ENCODE data around the gene POLR2H.

POLR2H gene

GRCh38 chr3:184325715-184326369 is 35.7 kb upstream of the POLR2H start:
- Histone ChIP-seq H3K4me1 (ENCODE audit: control insufficient read depth, low read length) (no peaks in the 10 kb centered on the region), H3K27me3 (ENCODE audit: control insufficient read depth, low read length) (no peaks in the 10 kb centered on the region), H3K36me3 (ENCODE audit: control insufficient read depth, low read length) (peaks cover 98% of the 10 kb centered on the region), H3K9me3 (ENCODE audit: control insufficient read depth, insufficient read depth, low read length) (no peaks in the 10 kb centered on the region), H3K4me2 (ENCODE audit: low read length) (no peak overlapping the region), H3F3A (ENCODE audit: control insufficient read depth, insufficient read depth) (peaks cover 13% of the 10 kb centered on the region; the same call in 1 of the 2 replicates), H4K20me1 (ENCODE audit: control insufficient read depth, insufficient read depth, low read depth, low read length) (peaks cover 9% of the 10 kb centered on the region), H3K27ac (ENCODE audit: low read depth, low read length) (no peak overlapping the region), H3K4me3 (ENCODE audit: low read length) (no peak overlapping the region), H3K79me2 (ENCODE audit: control insufficient read depth, low read length) (peaks cover 36% of the 10 kb centered on the region), H3K9me2 (replicated peaks; ENCODE audit: control insufficient read depth, low read length) (no peaks in the 10 kb centered on the region)
- TF ChIP-seq EZH2phosphoT487 (IDR thresholded peaks at IDR 0.05; ENCODE audit: borderline replicate concordance, low read length) (no peak), CTCF (IDR thresholded peaks at IDR 0.05; ENCODE audit: low read depth, low read length, poor library complexity, severe bottlenecking) (no peak)

GRCh38 chr3:184327171-184327570 is 34.3 kb upstream of the POLR2H start:
- H3F3A ChIP-seq (ENCODE audit: control insufficient read depth, insufficient read depth): peaks cover 26% of the 10 kb centered on the region
- no peaks in the 10 kb centered on the region for H3K27me3 ChIP-seq (ENCODE audit: control insufficient read depth, low read length)
- H3K9me3 ChIP-seq (ENCODE audit: control insufficient read depth, insufficient read depth, low read length): no peaks in the 10 kb centered on the region
- TF ChIP-seq CTCF (IDR thresholded peaks at IDR 0.05; ENCODE audit: low read depth, low read length, poor library complexity, severe bottlenecking): no peak
- TF ChIP-seq EZH2phosphoT487 (IDR thresholded peaks at IDR 0.05; ENCODE audit: borderline replicate concordance, low read length): no peak
- no peak overlapping the region for H3K27ac ChIP-seq (ENCODE audit: low read depth, low read length)
- H3K9me2 ChIP-seq (replicated peaks; ENCODE audit: control insufficient read depth, low read length): no peaks in the 10 kb centered on the region
- H3K4me1 ChIP-seq (ENCODE audit: control insufficient read depth, low read length): no peaks in the 10 kb centered on the region
- peaks cover 98% of the 10 kb centered on the region for H3K36me3 ChIP-seq (ENCODE audit: control insufficient read depth, low read length)
- peaks cover 8% of the 10 kb centered on the region for H4K20me1 ChIP-seq (ENCODE audit: control insufficient read depth, insufficient read depth, low read depth, low read length)
- peaks cover 25% of the 10 kb centered on the region for H3K79me2 ChIP-seq (ENCODE audit: control insufficient read depth, low read length)
- no peak overlapping the region for H3K4me3 ChIP-seq (ENCODE audit: low read length)
- no peak overlapping the region for H3K4me2 ChIP-seq (ENCODE audit: low read length)

- Histone ChIP-seq H3K27ac (ENCODE audit: low read depth, low read length) (no peak overlapping the region), H3K4me3 (ENCODE audit: low read length) (no peak overlapping the region), H3K9me3 (ENCODE audit: control insufficient read depth, insufficient read depth, low read length) (no peaks in the 10 kb centered on the region), H4K20me1 (ENCODE audit: control insufficient read depth, insufficient read depth, low read depth, low read length) (peaks cover 12% of the 10 kb centered on the region), H3F3A (ENCODE audit: control insufficient read depth, insufficient read depth) (peaks cover 39% of the 10 kb centered on the region), H3K4me2 (ENCODE audit: low read length) (no peak overlapping the region), H3K79me2 (ENCODE audit: control insufficient read depth, low read length) (peaks cover 16% of the 10 kb centered on the region), H3K36me3 (ENCODE audit: control insufficient read depth, low read length) (peaks cover 98% of the 10 kb centered on the region), H3K4me1 (ENCODE audit: control insufficient read depth, low read length) (no peaks in the 10 kb centered on the region), H3K27me3 (ENCODE audit: control insufficient read depth, low read length) (no peaks in the 10 kb centered on the region), H3K9me2 (replicated peaks; ENCODE audit: control insufficient read depth, low read length) (no peaks in the 10 kb centered on the region)
- no peak for TF ChIP-seq CTCF (IDR thresholded peaks at IDR 0.05; ENCODE audit: low read depth, low read length, poor library complexity, severe bottlenecking)
- TF ChIP-seq EZH2phosphoT487 (IDR thresholded peaks at IDR 0.05; ENCODE audit: borderline replicate concordance, low read length): no peak
These were observed 33.0 kb upstream of the POLR2H start for GRCh38 chr3:184328516-184328915.

Measured in DOHH2 (cell line).